WTC11 (cell line): ENCODE measurements around the gene PTPN4. TPM values are rescaled to one million over a fixed set of nuclear protein-coding genes. Genes with fewer than 3 reads are reported as not detected.
A peak's percentile ranks its signal among the peaks of the same experiment; 100 is the strongest.

Experiments
- ATAC-seq: fragments of 200-7000 bp; cut with Tn5 transposase; 2 replicates; pipeline ENCODE4 v1.10.0; 2021; ENCODE audit warnings: mild to moderate bottlenecking, moderate library complexity
- CTCF ChIA-PET: fragments of 300-600 bp; sonication (Branson Sonifier 250); formaldehyde crosslinking; loops from one replicate; lab custom pipeline; 2021; ENCODE audit warnings: antibody characterized with exemption; lab: Charles Lee
- POLR2A ChIA-PET: fragments of 350-600 bp; sonication (Branson Sonifier 250); formaldehyde crosslinking; loops from one replicate; lab custom pipeline; 2021; ENCODE audit warnings: antibody characterized with exemption; lab: Charles Lee
- DNase-seq: peaks from one replicate; pipeline ENCODE4 v3.0.0; 2021; ENCODE audit warnings: low spot score
- H3K27ac Mint-ChIP-seq: 2 replicates; pipeline ENCODE4 v1.8.0; 2021; ENCODE audit warnings: mixed read lengths
- H3K27me3 Mint-ChIP-seq: 2 replicates; pipeline ENCODE4 v1.8.0; 2021; ENCODE audit warnings: low read depth, mild to moderate bottlenecking, moderate library complexity, mixed read lengths
- H3K36me3 Mint-ChIP-seq: 2 replicates; pipeline ENCODE4 v1.8.0; 2021; ENCODE audit warnings: mixed read lengths
- H3K4me1 Mint-ChIP-seq: 2 replicates; pipeline ENCODE4 v1.8.0; 2022; ENCODE audit warnings: mixed read lengths
- H3K4me3 Mint-ChIP-seq: 2 replicates; pipeline ENCODE4 v1.8.0; 2021; ENCODE audit warnings: mild to moderate bottlenecking, moderate library complexity, mixed read lengths
- H3K9me3 Mint-ChIP-seq: 2 replicates; pipeline ENCODE4 v1.8.0; 2021; ENCODE audit warnings: mixed read lengths
- AFF4 ChIP-seq: sonication (generic); formaldehyde crosslinking; IDR thresholded peaks from 2 replicates; pipeline ENCODE4 v1.8.1; 2023; ENCODE audit warnings: mild to moderate bottlenecking, missing genetic modification reagents, borderline replicate concordance
- E2F4 ChIP-seq: sonication (generic); formaldehyde crosslinking; IDR thresholded peaks from 2 replicates; pipeline ENCODE4 v1.8.1; 2022; ENCODE audit warnings: low read depth, mild to moderate bottlenecking, moderate library complexity, missing genetic modification reagents, borderline replicate concordance
- ESRRA ChIP-seq: sonication (generic); formaldehyde crosslinking; IDR thresholded peaks from 2 replicates; pipeline ENCODE4 v1.8.1; 2022; ENCODE audit warnings: mild to moderate bottlenecking, missing genetic modification reagents, borderline replicate concordance
- ETV6 ChIP-seq: sonication (generic); formaldehyde crosslinking; IDR thresholded peaks from 2 replicates; pipeline ENCODE4 v1.8.1; 2022; ENCODE audit warnings: mild to moderate bottlenecking, missing genetic modification reagents
- GTF2I ChIP-seq: fragments of 250-450 bp; sonication (Bioruptor Pico); conservative IDR thresholded peaks from 2 replicates; pipeline ENCODE4 v1.4.0; 2021; ENCODE audit warnings: mild to moderate bottlenecking
- MYBL2 ChIP-seq: sonication (generic); formaldehyde crosslinking; IDR thresholded peaks from 2 replicates; pipeline ENCODE4 v1.8.1; 2023; ENCODE audit warnings: mild to moderate bottlenecking, moderate library complexity, missing genetic modification reagents
- NFE2L1 ChIP-seq: sonication (generic); formaldehyde crosslinking; IDR thresholded peaks from 2 replicates; pipeline ENCODE4 v1.8.1; 2023; ENCODE audit warnings: missing genetic modification reagents
- NR1H2 ChIP-seq: sonication (generic); formaldehyde crosslinking; IDR thresholded peaks from 2 replicates; pipeline ENCODE4 v1.9.0; 2021; ENCODE audit warnings: mild to moderate bottlenecking, moderate library complexity, missing genetic modification reagents
- NR2C2 ChIP-seq: sonication (generic); formaldehyde crosslinking; IDR thresholded peaks from 2 replicates; pipeline ENCODE4 v1.8.0; 2022; ENCODE audit warnings: mild to moderate bottlenecking, missing genetic modification reagents
- PRRX2 ChIP-seq: fragments of 250-450 bp; sonication (Bioruptor Pico); IDR thresholded peaks from 2 replicates; pipeline ENCODE4 v1.8.0; 2021; ENCODE audit warnings: mild to moderate bottlenecking
- SMAD4 ChIP-seq: sonication (generic); formaldehyde crosslinking; IDR thresholded peaks from 2 replicates; pipeline ENCODE4 v1.8.0; 2022; ENCODE audit warnings: mild to moderate bottlenecking, missing genetic modification reagents
- TEAD4 ChIP-seq: sonication (generic); formaldehyde crosslinking; IDR thresholded peaks from 2 replicates; pipeline ENCODE4 v1.8.0; 2022; ENCODE audit warnings: mild to moderate bottlenecking, missing genetic modification reagents
- ZBTB43 ChIP-seq: sonication (generic); formaldehyde crosslinking; IDR thresholded peaks from 2 replicates; pipeline ENCODE4 v1.8.1; 2023; ENCODE audit warnings: mild to moderate bottlenecking, missing genetic modification reagents
- ZNF121 ChIP-seq: sonication (generic); formaldehyde crosslinking; IDR thresholded peaks from 2 replicates; pipeline ENCODE4 v1.8.0; 2023; ENCODE audit warnings: missing genetic modification reagents
- ZNF219 ChIP-seq: sonication (generic); formaldehyde crosslinking; IDR thresholded peaks from 2 replicates; pipeline ENCODE4 v1.8.0; 2023; ENCODE audit warnings: missing genetic modification reagents, mild to moderate bottlenecking, borderline replicate concordance
- ZNF281 ChIP-seq: sonication (generic); formaldehyde crosslinking; IDR thresholded peaks from 2 replicates; pipeline ENCODE4 v1.8.0; 2023; ENCODE audit warnings: mild to moderate bottlenecking, missing genetic modification reagents
- ZNF423 ChIP-seq: fragments of 250-450 bp; sonication (Bioruptor Pico); IDR thresholded peaks from 2 replicates; pipeline ENCODE4 v2.1.2; 2022; ENCODE audit warnings: mild to moderate bottlenecking, moderate library complexity
- ZNF425 ChIP-seq: fragments of 250-450 bp; sonication (Bioruptor Pico); conservative IDR thresholded peaks from 2 replicates; pipeline ENCODE4 v1.9.0; 2021; ENCODE audit warnings: mild to moderate bottlenecking
- total RNA-seq: library from RNA; stranded (reverse); gene quantifications from 3 replicates; pipeline ENCODE4 v1.2.3, GENCODE V29; 2021
- TF ChIP-seq, protein P1 (sequence below): sonication (generic); formaldehyde crosslinking; IDR thresholded peaks from 2 replicates; pipeline ENCODE4 v1.8.1; 2023; ENCODE audit warnings: mild to moderate bottlenecking, missing genetic modification reagents, moderate library complexity

The PTPN4 gene
- total RNA-seq, 1 experiment from 2014 or later = 85.8 TPM

- peaks cover 12% of the 10 kb centered on the region for H3K9me3 Mint-ChIP-seq
- ChIA-PET CTCF (interaction anchor here (3.1 kb wide), 1 partner anchor 19 kb away, joined by 17 read pairs; no protein-coding TSS in a partner anchor), POLR2A (no interaction called here)
- peaks cover 3% of the 10 kb centered on the region for H3K36me3 Mint-ChIP-seq
- H3K4me1 Mint-ChIP-seq = peaks cover 8% of the 10 kb centered on the region
- TF ChIP-seq ZNF121 (CRISPR knock-in tag) (peak; percentile 51; the same call in 1 of the 2 replicates), ZNF423 (CRISPR knock-in tag) (no peak), SMAD4 (CRISPR knock-in tag) (no peak), TEAD4 (CRISPR knock-in tag) (no peak), NR2C2 (CRISPR knock-in tag) (no peak), ESRRA (no peak)
- TF ChIP-seq, protein P1, sequence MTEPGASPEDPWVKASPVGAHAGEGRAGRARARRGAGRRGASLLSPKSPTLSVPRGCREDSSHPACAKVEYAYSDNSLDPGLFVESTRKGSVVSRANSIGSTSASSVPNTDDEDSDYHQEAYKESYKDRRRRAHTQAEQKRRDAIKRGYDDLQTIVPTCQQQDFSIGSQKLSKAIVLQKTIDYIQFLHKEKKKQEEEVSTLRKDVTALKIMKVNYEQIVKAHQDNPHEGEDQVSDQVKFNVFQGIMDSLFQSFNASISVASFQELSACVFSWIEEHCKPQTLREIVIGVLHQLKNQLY = no peak
- TF ChIP-seq, all 79 proteins: peak for 1
- ATAC-seq (no peak), DNase-seq (no peak)
- Mint-ChIP-seq H3K27ac (no peak overlapping the region), H3K27me3 (no peaks in the 10 kb centered on the region), H3K4me3 (no peak overlapping the region)
Observed at GRCh38 chr2:119721904-119722303, 37.8 kb upstream of the PTPN4 start.

DNA sequence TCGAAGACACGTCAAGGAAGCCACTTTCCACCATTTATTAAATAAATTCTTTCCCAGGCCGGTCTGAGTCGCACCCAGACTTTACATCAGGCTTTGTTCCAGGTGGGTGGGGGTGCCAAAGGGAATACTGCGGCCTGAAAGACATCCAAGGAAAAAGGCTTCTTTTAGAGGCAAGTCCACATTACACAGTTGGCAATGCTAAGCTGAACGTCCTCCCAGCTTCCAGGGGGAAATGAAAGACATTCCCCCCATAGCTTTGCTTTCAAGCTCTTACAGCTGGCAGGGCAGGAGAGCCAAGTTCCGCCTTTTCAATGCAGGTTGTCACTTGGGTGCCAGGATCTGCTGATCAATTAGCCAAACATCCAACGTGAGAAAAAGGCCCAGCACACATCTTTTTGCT lies 36.5 kb upstream of the PTPN4 start:
- ATAC-seq = no peak
- Mint-ChIP-seq H3K27me3 (no peaks in the 10 kb centered on the region), H3K9me3 (peaks cover 12% of the 10 kb centered on the region), H3K4me1 (peaks cover 7% of the 10 kb centered on the region)
- no peak for TF ChIP-seq NR1H2 (CRISPR knock-in tag)
- TF ChIP-seq, protein P1 = no peak
- no peak for TF ChIP-seq ZBTB43 (CRISPR knock-in tag)
- no peak for TF ChIP-seq NFE2L1 (CRISPR knock-in tag)
- TF ChIP-seq E2F4 = no peak
- no peak for TF ChIP-seq AFF4 (CRISPR knock-in tag)
- TF ChIP-seq, all 79 proteins: peak for 0
- DNase-seq = no peak
- Mint-ChIP-seq H3K27ac (no peak overlapping the region), H3K36me3 (peaks cover 3% of the 10 kb centered on the region), H3K4me3 (no peak overlapping the region)
- ChIA-PET CTCF (interaction anchor here (3.1 kb wide), 1 partner anchor 20 kb away, joined by 17 read pairs; no protein-coding TSS in a partner anchor), POLR2A (no interaction called here)

- peaks cover 12% of the 10 kb centered on the region for H3K9me3 Mint-ChIP-seq
- no peak for ATAC-seq
- no peaks in the 10 kb centered on the region; the same call in 1 of the 2 replicates for H3K4me1 Mint-ChIP-seq
- CTCF ChIA-PET = interaction anchor here (2.5 kb wide), 1 partner anchor 21 kb away, joined by 10 read pairs; no protein-coding TSS in a partner anchor
- H3K36me3 Mint-ChIP-seq = peaks cover 3% of the 10 kb centered on the region
- no peak for DNase-seq
- no peaks in the 10 kb centered on the region for H3K27me3 Mint-ChIP-seq
- no peak overlapping the region for H3K27ac Mint-ChIP-seq
- H3K4me3 Mint-ChIP-seq = no peak overlapping the region
- POLR2A ChIA-PET = no interaction called here
- TF ChIP-seq PRRX2 (CRISPR knock-in tag) = no peak
- TF ChIP-seq ZNF281 = no peak
- no peak for TF ChIP-seq ETV6
- TF ChIP-seq GTF2I (CRISPR knock-in tag) = no peak
- TF ChIP-seq ZNF219 (CRISPR knock-in tag) = no peak
- no peak for TF ChIP-seq ZNF425 (CRISPR knock-in tag)
- no peak for TF ChIP-seq MYBL2
Observed at GRCh38 chr2:119723784-119724467, 35.8 kb upstream of the PTPN4 start.
